PC-9 (cell line): ENCODE data around the gene DHODH. TPM values are rescaled to one million over a fixed set of nuclear protein-coding genes. Genes with fewer than 3 reads are reported as not detected.
A peak's percentile ranks its signal among the peaks of the same experiment; 100 is the strongest.

Source experiments
- BruUV-seq: library from RNA; stranded (reverse); fragments of 400-500 nt; replicated peaks from 2 replicates; lab custom pipeline; 2021; lab: Mats Ljungman, UMichigan
- CTCF ChIA-PET: fragments of 300-600 bp; sonication (Branson Sonifier 250); formaldehyde crosslinking; loops from one replicate; lab custom pipeline; 2022; ENCODE audit warnings: antibody characterized with exemption; lab: Charles Lee
- POLR2A ChIA-PET: fragments of 300-600 bp; sonication (Branson Sonifier 250); formaldehyde crosslinking; loops from one replicate; lab custom pipeline; 2022; ENCODE audit warnings: antibody characterized with exemption; ENCODE audit not compliant: unreplicated experiment; lab: Charles Lee
- DNase-seq, 2 experiments: peaks; one replicate each; pipeline versions ENCODE4 v3.0.0 to v3.0.0-alpha.2; 2015 to 2022; ENCODE audit warnings: mixed read lengths in 1 of 2
- H2AFZ ChIP-seq: fragments of 200-600 bp; sonication (generic); 2 replicates; pipeline ENCODE4 v1.8.1; 2017; ENCODE audit warnings: antibody characterized with exemption
- H3F3A ChIP-seq: fragments of 200-600 bp; sonication (generic); 2 replicates; pipeline ENCODE4 v1.8.1; 2017; ENCODE audit warnings: antibody characterized with exemption, mild to moderate bottlenecking, low read depth; ENCODE audit not compliant: insufficient read depth
- H3K27ac ChIP-seq: fragments of 200-600 bp; sonication (generic); 2 replicates; pipeline ENCODE4 v1.6.1; 2016; ENCODE audit warnings: mixed run types
- H3K27me3 ChIP-seq: fragments of 200-600 bp; sonication (generic); 2 replicates; pipeline ENCODE4 v1.6.1; 2016; ENCODE audit warnings: low read depth, mixed run types; ENCODE audit not compliant: insufficient read depth
- H3K36me3 ChIP-seq: fragments of 200-600 bp; sonication (generic); 2 replicates; pipeline ENCODE4 v1.6.1; 2016; ENCODE audit warnings: low read depth, mixed run types
- H3K4me1 ChIP-seq: fragments of 200-600 bp; sonication (generic); replicated peaks from 2 replicates; pipeline ENCODE4 v1.6.1; 2016; ENCODE audit warnings: mixed run types; ENCODE audit not compliant: insufficient read depth
- H3K4me2 ChIP-seq: fragments of 200-600 bp; sonication (generic); 2 replicates; pipeline ENCODE4 v1.6.1; 2017; ENCODE audit warnings: mixed run types
- H3K4me3 ChIP-seq: fragments of 200-600 bp; sonication (generic); 2 replicates; pipeline ENCODE4 v1.6.1; 2016; ENCODE audit warnings: mixed run types
- H3K79me2 ChIP-seq: fragments of 200-600 bp; sonication (generic); 2 replicates; pipeline ENCODE4 v1.6.1; 2017; ENCODE audit warnings: low read depth, mixed run types
- H3K9me2 ChIP-seq: fragments of 200-600 bp; sonication (generic); 2 replicates; pipeline ENCODE4 v1.8.1; 2017; ENCODE audit warnings: mild to moderate bottlenecking; ENCODE audit not compliant: insufficient read depth
- H3K9me3 ChIP-seq: fragments of 200-600 bp; sonication (generic); 2 replicates; pipeline ENCODE4 v1.8.1; 2016; ENCODE audit warnings: low read depth; ENCODE audit not compliant: insufficient read depth
- H4K20me1 ChIP-seq: fragments of 200-600 bp; sonication (generic); 2 replicates; pipeline ENCODE4 v1.8.1; 2017; ENCODE audit not compliant: insufficient read depth
- EZH2 ChIP-seq: fragments of 200-600 bp; sonication (generic); IDR thresholded peaks from 2 replicates; pipeline ENCODE4 v1.8.0; 2017; ENCODE audit warnings: antibody characterized with exemption, low read depth
- intact Hi-C: fragments of 100-400 bp; cut with micrococcal nuclease; formaldehyde crosslinking; loops from one replicate; pipeline ENCODE4 v1.10.0; 2022; ENCODE audit not compliant: unreplicated experiment
- total RNA-seq: library from RNA; stranded (reverse); gene quantifications from 2 replicates; pipeline ENCODE4 v1.2.3, GENCODE V29; 2021
- TF ChIP-seq, protein P1 (sequence below): fragments of 200-600 bp; sonication (generic); conservative IDR thresholded peaks from 2 replicates; pipeline ENCODE4 v1.6.1; 2017; ENCODE audit warnings: mixed run types, antibody characterized with exemption, mild to moderate bottlenecking, moderate library complexity

DHODH gene
- total RNA-seq, 1 experiment from 2014 or later = 10.6 TPM

DNA sequence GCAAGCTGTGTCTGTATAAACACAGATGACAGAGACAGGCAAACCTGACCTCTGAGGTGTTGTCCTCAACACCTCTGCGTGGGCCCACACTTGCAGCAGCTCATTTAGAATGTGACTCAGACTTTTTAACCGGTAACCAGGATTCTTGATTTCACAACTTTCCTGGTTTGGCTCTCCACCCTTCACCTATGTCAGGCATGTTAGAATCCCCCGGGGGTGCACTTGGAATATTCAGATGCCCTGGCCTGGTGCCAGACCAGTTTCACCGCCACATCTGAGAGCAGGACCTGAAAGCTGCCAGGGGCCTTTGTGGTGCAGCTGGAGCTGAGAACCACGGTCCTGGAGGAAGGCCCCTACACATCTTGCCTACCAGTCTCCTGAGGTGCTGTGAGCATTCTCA lies 4.8 kb downstream of the DHODH start:
- TF ChIP-seq, protein P1, sequence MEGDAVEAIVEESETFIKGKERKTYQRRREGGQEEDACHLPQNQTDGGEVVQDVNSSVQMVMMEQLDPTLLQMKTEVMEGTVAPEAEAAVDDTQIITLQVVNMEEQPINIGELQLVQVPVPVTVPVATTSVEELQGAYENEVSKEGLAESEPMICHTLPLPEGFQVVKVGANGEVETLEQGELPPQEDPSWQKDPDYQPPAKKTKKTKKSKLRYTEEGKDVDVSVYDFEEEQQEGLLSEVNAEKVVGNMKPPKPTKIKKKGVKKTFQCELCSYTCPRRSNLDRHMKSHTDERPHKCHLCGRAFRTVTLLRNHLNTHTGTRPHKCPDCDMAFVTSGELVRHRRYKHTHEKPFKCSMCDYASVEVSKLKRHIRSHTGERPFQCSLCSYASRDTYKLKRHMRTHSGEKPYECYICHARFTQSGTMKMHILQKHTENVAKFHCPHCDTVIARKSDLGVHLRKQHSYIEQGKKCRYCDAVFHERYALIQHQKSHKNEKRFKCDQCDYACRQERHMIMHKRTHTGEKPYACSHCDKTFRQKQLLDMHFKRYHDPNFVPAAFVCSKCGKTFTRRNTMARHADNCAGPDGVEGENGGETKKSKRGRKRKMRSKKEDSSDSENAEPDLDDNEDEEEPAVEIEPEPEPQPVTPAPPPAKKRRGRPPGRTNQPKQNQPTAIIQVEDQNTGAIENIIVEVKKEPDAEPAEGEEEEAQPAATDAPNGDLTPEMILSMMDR = no peak
- TF ChIP-seq EZH2 = no peak
- Histone ChIP-seq H3K4me2 (no peak overlapping the region), H3K36me3 (no peaks in the 10 kb centered on the region), H3K9me3 (no peaks in the 10 kb centered on the region), H2AFZ (no peak overlapping the region), H3F3A (peaks cover 6% of the 10 kb centered on the region; the same call in 1 of the 2 replicates), H3K79me2 (peaks cover 5% of the 10 kb centered on the region; the same call in 1 of the 2 replicates), H3K4me3 (no peak overlapping the region), H3K4me1 (peaks cover 7% of the 10 kb centered on the region; the same call in 1 of the 2 replicates), H3K27ac (0 out of 2 replicates have a peak overlapping the region, but pooled peaks have one; percentile 20), H3K9me2 (no peaks in the 10 kb centered on the region), H4K20me1 (no peaks in the 10 kb centered on the region), H3K27me3 (no peaks in the 10 kb centered on the region)
- intact Hi-C loops = no loop called here
- ChIA-PET CTCF (no interaction called here), POLR2A (no interaction called here)
- no TSS peak for BruUV-seq
- DNase-seq = peak; percentile 9 to 68

DNA sequence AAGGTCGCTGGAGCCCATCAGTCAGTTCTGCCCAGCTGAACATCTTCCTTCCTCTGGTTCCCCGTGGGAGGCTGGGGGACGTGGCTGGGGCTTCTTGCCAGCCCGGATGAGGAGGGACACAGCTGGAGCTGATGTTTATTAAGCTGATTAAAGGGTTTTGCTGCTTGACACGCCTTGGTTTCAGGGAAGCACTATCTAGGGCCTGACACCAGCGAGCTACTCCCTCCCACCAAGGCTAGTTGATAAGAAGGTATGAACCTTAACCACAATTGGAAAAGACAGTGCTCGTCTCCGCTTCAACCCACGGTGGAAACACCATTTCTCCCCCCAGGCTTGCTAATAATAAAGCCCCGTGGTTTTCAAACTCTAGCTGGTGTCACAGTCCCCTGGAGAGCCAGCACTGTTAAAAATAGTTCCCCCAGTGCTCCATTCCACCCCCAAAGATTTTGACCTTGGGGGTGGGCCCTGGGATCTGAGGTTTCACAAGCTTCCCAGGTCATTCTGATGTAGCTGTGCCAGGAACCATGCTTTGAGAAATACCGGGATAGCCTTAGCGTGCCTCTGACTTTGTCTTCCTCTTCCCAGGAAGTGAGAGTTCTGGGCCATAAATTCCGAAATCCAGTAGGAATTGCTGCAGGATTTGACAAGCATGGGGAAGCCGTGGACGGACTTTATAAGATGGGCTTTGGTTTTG lies 5.5 kb downstream of the DHODH start:
- H3K36me3 ChIP-seq = no peaks in the 10 kb centered on the region
- no peak overlapping the region for H3K27ac ChIP-seq
- ChIA-PET POLR2A (no interaction called here), CTCF (no interaction called here)
- H3K4me1 ChIP-seq = peaks cover 7% of the 10 kb centered on the region; the same call in 1 of the 2 replicates
- H3K9me3 ChIP-seq = no peaks in the 10 kb centered on the region
- H3K4me3 ChIP-seq = no peak overlapping the region
- H4K20me1 ChIP-seq = no peaks in the 10 kb centered on the region
- BruUV-seq = no TSS peak
- intact Hi-C loops = no loop called here
- no peaks in the 10 kb centered on the region for H3K27me3 ChIP-seq
- H3K4me2 ChIP-seq = no peak overlapping the region
- DNase-seq = no peak
- no peak overlapping the region for H2AFZ ChIP-seq
- TF ChIP-seq, protein P1 = no peak
- no peak for TF ChIP-seq EZH2
- H3K79me2 ChIP-seq = peaks cover 5% of the 10 kb centered on the region; the same call in 1 of the 2 replicates
- H3K9me2 ChIP-seq = no peaks in the 10 kb centered on the region
- H3F3A ChIP-seq = peaks cover 6% of the 10 kb centered on the region; the same call in 1 of the 2 replicates

DNA sequence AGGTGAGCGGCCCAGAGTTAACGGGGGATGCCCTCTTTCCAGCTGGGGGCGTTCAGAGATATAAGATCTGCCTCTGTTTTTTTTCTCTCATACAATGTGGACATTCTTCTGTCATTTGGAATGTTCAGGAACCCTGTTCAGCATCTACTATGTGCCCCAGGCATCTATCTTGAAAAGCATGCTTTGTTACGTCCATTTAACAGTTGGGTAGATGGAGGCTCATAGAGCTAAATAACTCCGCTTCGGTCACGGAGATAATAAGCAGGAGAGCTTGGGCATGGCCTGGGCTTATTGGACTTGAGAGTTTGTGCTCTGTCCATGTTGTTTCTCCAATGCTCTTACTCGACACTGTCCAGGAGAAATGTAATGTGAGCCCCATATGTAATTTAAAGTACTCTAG lies 6.1 kb downstream of the DHODH start:
- H3K9me2 ChIP-seq = no peaks in the 10 kb centered on the region
- no peaks in the 10 kb centered on the region for H3K9me3 ChIP-seq
- no peak overlapping the region for H2AFZ ChIP-seq
- ChIA-PET POLR2A (no interaction called here), CTCF (no interaction called here)
- no peak overlapping the region for H3K27ac ChIP-seq
- no peak overlapping the region for H3K4me2 ChIP-seq
- peaks cover 7% of the 10 kb centered on the region; the same call in 1 of the 2 replicates for H3K4me1 ChIP-seq
- TF ChIP-seq, protein P1 = no peak
- no peak for TF ChIP-seq EZH2
- H3K36me3 ChIP-seq = no peaks in the 10 kb centered on the region
- BruUV-seq = no TSS peak
- H4K20me1 ChIP-seq = no peaks in the 10 kb centered on the region
- no peak for DNase-seq
- H3F3A ChIP-seq = peaks cover 6% of the 10 kb centered on the region; the same call in 1 of the 2 replicates
- H3K27me3 ChIP-seq = no peaks in the 10 kb centered on the region
- H3K79me2 ChIP-seq = peaks cover 2% of the 10 kb centered on the region; the same call in 1 of the 2 replicates
- no peak overlapping the region for H3K4me3 ChIP-seq
- intact Hi-C loops = no loop called here
